Heart right ventricle (tissue), 16 donors: ENCODE measurements around the gene DDX10. TPM values are rescaled to one million over a fixed set of nuclear protein-coding genes. Genes with fewer than 3 reads are reported as not detected.

Experiments
- ATAC-seq, 8 donors: fragments of 200-7000 bp; cut with Tn5 transposase; one replicate each; pipeline ENCODE4 v1.9.1; 2020; ENCODE audit warnings: mild to moderate bottlenecking in 8 of 8, moderate library complexity in 8 of 8, moderate number of reproducible peaks in 1 of 8
- DNase-seq, 2 donors: peaks; one replicate each; pipeline ENCODE4 v3.0.0-alpha.2; 2020
- H3K27ac ChIP-seq, 10 donors: fragments of 200-600 bp; sonication (generic) in 2 of 10; one replicate each; pipeline versions ENCODE4 v1.5.0 to v1.8.0; 2020 to 2022; ENCODE audit warnings: mild to moderate bottlenecking in 3 of 10
- H3K27me3 ChIP-seq, 7 donors: fragments of 200-600 bp; one replicate each; pipeline ENCODE4 v1.8.0; 2021 to 2022; ENCODE audit warnings: mild to moderate bottlenecking in 2 of 7
- H3K36me3 ChIP-seq, 9 donors: fragments of 200-600 bp; sonication (generic) in 1 of 9; one replicate each; pipeline versions ENCODE4 v1.5.0 to v1.8.0; 2020 to 2022; ENCODE audit warnings: mild to moderate bottlenecking in 2 of 9
- H3K4me1 ChIP-seq, 9 donors: fragments of 200-600 bp; sonication (generic) in 1 of 9; one replicate each; pipeline versions ENCODE4 v1.5.0 to v1.8.0; 2020 to 2022; ENCODE audit warnings: mild to moderate bottlenecking in 4 of 9
- H3K4me3 ChIP-seq, 10 donors: fragments of 200-600 bp; sonication (generic) in 2 of 10; one replicate each; pipeline versions ENCODE4 v1.5.0 to v1.8.0; 2020 to 2022; ENCODE audit warnings: mild to moderate bottlenecking in 7 of 10, moderate library complexity in 2 of 10
- H3K9me3 ChIP-seq, 11 donors: fragments of 200-600 bp in 10 of 11; sonication (generic) in 2 of 11; one replicate each; pipeline versions ENCODE4 v1.5.0 to v1.8.0; 2013 to 2022; ENCODE audit warnings: mild to moderate bottlenecking in 2 of 11, control low read depth in 1 of 11, moderate library complexity in 1 of 11
- WGBS, 2 donors: extraction: QIAGEN DNeasy Blood & Tissue Kit; methylation state at CpG; one replicate each; pipeline ENCODE4 v1.1.7; 2013; ENCODE audit warnings: inconsistent platforms in 1 of 2; 5-methylcytosine and 5-hydroxymethylcytosine counted together
- intact Hi-C, 10 donors: fragments of 100-400 bp; cut with DNase I; formaldehyde crosslinking; loops; one replicate each; pipeline versions ENCODE4 v1.11.1 to v1.14.2; 2022
- polyA plus RNA-seq, 2 donors: library from polyadenylated mRNA; stranded (reverse); fragments of 200-250 nt; gene quantifications; one replicate each; pipeline ENCODE4 v1.2.3, GENCODE V29; 2013
- total RNA-seq, 10 donors: library from RNA; stranded (reverse); fragmentation: NEBNext Ultra II Directional in 3 of 10; extraction: Animal tissue kit (Norgen Biotek cat#: 25700) in 3 of 10; gene quantifications; one replicate each; pipeline versions ENCODE4 v1.2.1 to v1.2.4, GENCODE V29; 2021 to 2023
- TF ChIP-seq, protein P1 (sequence below), 9 donors: fragments of 200-600 bp; sonication (generic) in 2 of 9; IDR thresholded peaks; one replicate each; pipeline versions ENCODE4 v1.5.0 to v1.8.0; 2021 to 2022; ENCODE audit warnings: antibody characterized with exemption in 9 of 9, mild to moderate bottlenecking in 5 of 9, moderate library complexity in 1 of 9
- donor health status: Arrhythmogenic right ventricular cardiomyopathy.
- donor health status: ischemic (EF 13 %, LVEDD 7.1; RV severe dilation, severe dysfunction).
- donor health status: healthy with polysubstance abuse.
- donor health status: DM: no; HTN: yes; CAD: no.
- donor health status: DM: no; HTN: no; CAD: no.
- donor health status: ischemic (EF 25% LVEDD 6.9; RV normal size, moderate dysfunction).
- donor health status: ischemic (EF 25% LVEDD 5.7; RV mildly dilated, moderate dysfunction).
- donor health status: healthy.
- donor health status: DM: yes; HTN: yes; CAD: no.
- donor health status: Ischemic cardiomyopathy.
- donor health status: ischemic (EF 35%, LVEDD 5.7; RV mildly dilated, moderate dysfunction).
- donor health status: nonischemic (EF 11% LVEDD 7.7; RV severe dilation, severe dysfunction).
- donor health status: DM: yes; HTN: yes; CAD: no.
- donor health status: PGD.
- donor health status: ischemic (EF 29% LVEDD 5.4; RV normal size, mild dysfunction).
- donor health status: nonischemic (EF 23%, LVEDD 6.1; RV moderate dilation, normal function).

The DDX10 gene
- total and polyA plus RNA-seq, 12 donors = 9.3 to 15.3 (median 11.5) TPM

DNA sequence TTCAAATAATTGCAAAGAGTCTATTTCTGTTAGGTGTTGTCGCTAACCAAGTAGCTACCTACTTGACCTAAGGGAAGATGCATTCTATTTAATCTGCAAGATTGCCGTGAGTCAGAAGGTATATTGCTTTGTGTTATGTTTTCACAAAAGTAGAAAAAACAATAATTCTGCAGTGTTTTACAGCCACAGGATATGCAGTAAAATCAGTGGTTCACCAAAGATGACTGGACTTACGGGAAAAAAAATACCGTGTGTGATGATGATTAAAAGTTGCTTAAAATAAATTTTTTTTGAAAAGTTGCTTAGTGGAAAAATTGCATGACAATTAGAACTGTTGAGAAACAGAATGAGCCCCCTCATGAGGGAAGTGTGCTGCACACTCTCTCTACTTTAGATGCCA is 209.1 kb downstream of the DDX10 start:
- WGBS, 2 donors = 91 to 98% methylated on average over 4 of the region's 4 CpGs
- DNase-seq (no peak), ATAC-seq (no peak)
- intact Hi-C loops = loop anchor here in 6 of 10 donors (5.0 to 10.0 kb wide), 2 partner anchors 177 to 179 kb away; no protein-coding TSS in a partner anchor
- TF ChIP-seq, protein P1, sequence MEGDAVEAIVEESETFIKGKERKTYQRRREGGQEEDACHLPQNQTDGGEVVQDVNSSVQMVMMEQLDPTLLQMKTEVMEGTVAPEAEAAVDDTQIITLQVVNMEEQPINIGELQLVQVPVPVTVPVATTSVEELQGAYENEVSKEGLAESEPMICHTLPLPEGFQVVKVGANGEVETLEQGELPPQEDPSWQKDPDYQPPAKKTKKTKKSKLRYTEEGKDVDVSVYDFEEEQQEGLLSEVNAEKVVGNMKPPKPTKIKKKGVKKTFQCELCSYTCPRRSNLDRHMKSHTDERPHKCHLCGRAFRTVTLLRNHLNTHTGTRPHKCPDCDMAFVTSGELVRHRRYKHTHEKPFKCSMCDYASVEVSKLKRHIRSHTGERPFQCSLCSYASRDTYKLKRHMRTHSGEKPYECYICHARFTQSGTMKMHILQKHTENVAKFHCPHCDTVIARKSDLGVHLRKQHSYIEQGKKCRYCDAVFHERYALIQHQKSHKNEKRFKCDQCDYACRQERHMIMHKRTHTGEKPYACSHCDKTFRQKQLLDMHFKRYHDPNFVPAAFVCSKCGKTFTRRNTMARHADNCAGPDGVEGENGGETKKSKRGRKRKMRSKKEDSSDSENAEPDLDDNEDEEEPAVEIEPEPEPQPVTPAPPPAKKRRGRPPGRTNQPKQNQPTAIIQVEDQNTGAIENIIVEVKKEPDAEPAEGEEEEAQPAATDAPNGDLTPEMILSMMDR (IDR thresholded peaks at IDR 0.05) = no peak
- Histone ChIP-seq H3K36me3 (no peaks in the 10 kb centered on the region), H3K4me1 (peaks cover 0 to 23% (median 3%) of the 10 kb centered on the region in 9 donors), H3K27ac (no peak overlapping the region), H3K4me3 (no peak overlapping the region), H3K9me3 (no peaks in the 10 kb centered on the region), H3K27me3 (no peaks in the 10 kb centered on the region)

DNA sequence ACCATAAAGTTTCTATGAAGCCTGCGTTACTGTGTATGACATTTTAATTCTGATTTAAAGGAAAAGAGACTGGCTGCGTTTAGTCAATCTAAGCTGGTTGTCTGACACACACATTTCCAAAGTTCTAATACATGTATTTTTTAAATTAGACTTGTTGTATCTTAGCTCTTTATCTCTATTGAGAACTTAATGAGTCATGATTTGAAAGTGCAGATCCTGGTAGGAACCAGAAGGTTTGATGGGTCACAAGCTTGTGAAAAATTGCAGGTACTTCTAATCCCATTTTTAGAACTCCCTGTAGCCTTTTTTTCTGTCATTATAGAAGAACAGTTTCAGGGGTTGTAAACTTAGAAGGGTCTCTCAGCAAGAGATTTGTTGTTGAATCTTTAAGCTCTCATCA is 210.3 kb downstream of the DDX10 start:
- WGBS, 2 donors = 95 to 96% methylated on average over 2 of the region's 2 CpGs
- no peak overlapping the region for H3K27ac ChIP-seq
- H3K4me1 ChIP-seq = peaks cover 0 to 15% (median 3%) of the 10 kb centered on the region in 9 donors
- H3K9me3 ChIP-seq = no peaks in the 10 kb centered on the region
- TF ChIP-seq, protein P1 (IDR thresholded peaks at IDR 0.05) = no peak
- H3K27me3 ChIP-seq = no peaks in the 10 kb centered on the region
- DNase-seq = no peak
- H3K36me3 ChIP-seq = no peaks in the 10 kb centered on the region
- ATAC-seq = no peak
- no peak overlapping the region for H3K4me3 ChIP-seq
- intact Hi-C loops = loop anchor here in 3 of 10 donors (10.0 kb wide), 1 partner anchor 180 kb away; no protein-coding TSS in a partner anchor

- H3K27me3 ChIP-seq = no peaks in the 10 kb centered on the region
- H3K9me3 ChIP-seq = no peaks in the 10 kb centered on the region
- no peak overlapping the region for H3K27ac ChIP-seq
- no peak for DNase-seq
- TF ChIP-seq, protein P1 (IDR thresholded peaks at IDR 0.05) = no peak
- whole genome bisulfite sequencing, 2 donors = 91 to 93% methylated on average over 2 of the region's 2 CpGs
- no peaks in the 10 kb centered on the region for H3K36me3 ChIP-seq
- intact Hi-C loops = loop anchor here in 3 of 10 donors (10.0 kb wide), 1 partner anchor 182 kb away; no protein-coding TSS in a partner anchor
- no peak for ATAC-seq
- no peak overlapping the region for H3K4me3 ChIP-seq
- peaks cover 0 to 4% (median 0%) of the 10 kb centered on the region in 9 donors for H3K4me1 ChIP-seq
These were observed 212.3 kb downstream of the DDX10 start for GRCh38 chr11:108877178-108877577.

GRCh38 chr11:108880510-108880909 is 215.6 kb downstream of the DDX10 start:
- H3K4me1 ChIP-seq = no peaks in the 10 kb centered on the region
- 55 to 59% methylated on average over 5 of the region's 5 CpGs for WGBS, 2 donors
- no peaks in the 10 kb centered on the region for H3K36me3 ChIP-seq
- H3K4me3 ChIP-seq = no peak overlapping the region
- ATAC-seq (no peak), DNase-seq (no peak)
- TF ChIP-seq, protein P1 (IDR thresholded peaks at IDR 0.05) = no peak
- H3K9me3 ChIP-seq = no peaks in the 10 kb centered on the region
- no peaks in the 10 kb centered on the region for H3K27me3 ChIP-seq
- intact Hi-C loops = no loop called here
- no peak overlapping the region for H3K27ac ChIP-seq
